Measurements from ENCODE around the gene SORCS2. TPM values are rescaled to one million over a fixed set of nuclear protein-coding genes. Genes with fewer than 3 reads are reported as not detected.

SORCS2 gene
- total and polyA plus RNA-seq, 2 of the 4 experiments (the other 2 are of a cell fraction), result 0.36 to 0.62 TPM

GRCh38 chr4:7470522-7471128 is 278.3 kb downstream of the SORCS2 start:
- H2BK15ac ChIP-seq (ENCODE audit: low read depth, low read length), result no peak overlapping the region
- H3K4me2 ChIP-seq (ENCODE audit: low read depth, low read length), result no peak overlapping the region
- no peak overlapping the region for H3K4me3 ChIP-seq (ENCODE audit: insufficient read depth, low read depth, low read length)
- H2BK120ac ChIP-seq (ENCODE audit: low read depth, low read length), result no peak overlapping the region
- no peaks in the 10 kb centered on the region for H3K9me1 ChIP-seq (ENCODE audit: insufficient read depth, low read length)
- peaks cover 33% of the 10 kb centered on the region for H3K27me3 ChIP-seq (ENCODE audit: control insufficient read depth, insufficient read depth, low read length)
- ATAC-seq (ENCODE audit: low read depth) (no peak), DNase-seq (no peak)
- H4K91ac ChIP-seq (ENCODE audit: insufficient read depth, low read depth, low read length), result no peak overlapping the region
- H4K20me1 ChIP-seq (ENCODE audit: insufficient read depth, low read length), result no peaks in the 10 kb centered on the region
- TF ChIP-seq FOS (IDR thresholded peaks at IDR 0.05; ENCODE audit: low read depth, low read length) (no peak), RFX5 (IDR thresholded peaks at IDR 0.05; ENCODE audit: low read depth, low read length) (no peak), CHD1 (IDR thresholded peaks at IDR 0.05; ENCODE audit: low read depth, low read length) (no peak), MAFK (IDR thresholded peaks at IDR 0.05; ENCODE audit: low read depth, low read length) (no peak), BHLHE40 (IDR thresholded peaks at IDR 0.05; ENCODE audit: low read depth, low read length) (no peak), MXI1 (IDR thresholded peaks at IDR 0.05; ENCODE audit: borderline replicate concordance, low read depth, low read length) (no peak), POLR2A (IDR thresholded peaks at IDR 0.05; ENCODE audit: low read depth, low read length) (no peak), NFE2L2 (IDR thresholded peaks at IDR 0.05; ENCODE audit: low read depth, low read length) (no peak), RCOR1 (IDR thresholded peaks at IDR 0.05; ENCODE audit: insufficient replicate concordance, low read length) (no peak), ELK1 (IDR thresholded peaks at IDR 0.05; ENCODE audit: borderline replicate concordance, low read depth, low read length) (no peak), CEBPB (IDR thresholded peaks at IDR 0.05; ENCODE audit: low read depth, low read length) (no peak), RAD21 (IDR thresholded peaks at IDR 0.05; ENCODE audit: low read length) (no peak), MAZ (IDR thresholded peaks at IDR 0.05; ENCODE audit: borderline replicate concordance, low read depth, low read length) (no peak), SMC3 (IDR thresholded peaks at IDR 0.05; ENCODE audit: low read depth, low read length) (no peak)
- TF ChIP-seq, protein P1, sequence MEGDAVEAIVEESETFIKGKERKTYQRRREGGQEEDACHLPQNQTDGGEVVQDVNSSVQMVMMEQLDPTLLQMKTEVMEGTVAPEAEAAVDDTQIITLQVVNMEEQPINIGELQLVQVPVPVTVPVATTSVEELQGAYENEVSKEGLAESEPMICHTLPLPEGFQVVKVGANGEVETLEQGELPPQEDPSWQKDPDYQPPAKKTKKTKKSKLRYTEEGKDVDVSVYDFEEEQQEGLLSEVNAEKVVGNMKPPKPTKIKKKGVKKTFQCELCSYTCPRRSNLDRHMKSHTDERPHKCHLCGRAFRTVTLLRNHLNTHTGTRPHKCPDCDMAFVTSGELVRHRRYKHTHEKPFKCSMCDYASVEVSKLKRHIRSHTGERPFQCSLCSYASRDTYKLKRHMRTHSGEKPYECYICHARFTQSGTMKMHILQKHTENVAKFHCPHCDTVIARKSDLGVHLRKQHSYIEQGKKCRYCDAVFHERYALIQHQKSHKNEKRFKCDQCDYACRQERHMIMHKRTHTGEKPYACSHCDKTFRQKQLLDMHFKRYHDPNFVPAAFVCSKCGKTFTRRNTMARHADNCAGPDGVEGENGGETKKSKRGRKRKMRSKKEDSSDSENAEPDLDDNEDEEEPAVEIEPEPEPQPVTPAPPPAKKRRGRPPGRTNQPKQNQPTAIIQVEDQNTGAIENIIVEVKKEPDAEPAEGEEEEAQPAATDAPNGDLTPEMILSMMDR (conservative IDR thresholded peaks at IDR 0.05; ENCODE audit: low read depth, low read length), result no peak
- TF ChIP-seq, protein P2, sequence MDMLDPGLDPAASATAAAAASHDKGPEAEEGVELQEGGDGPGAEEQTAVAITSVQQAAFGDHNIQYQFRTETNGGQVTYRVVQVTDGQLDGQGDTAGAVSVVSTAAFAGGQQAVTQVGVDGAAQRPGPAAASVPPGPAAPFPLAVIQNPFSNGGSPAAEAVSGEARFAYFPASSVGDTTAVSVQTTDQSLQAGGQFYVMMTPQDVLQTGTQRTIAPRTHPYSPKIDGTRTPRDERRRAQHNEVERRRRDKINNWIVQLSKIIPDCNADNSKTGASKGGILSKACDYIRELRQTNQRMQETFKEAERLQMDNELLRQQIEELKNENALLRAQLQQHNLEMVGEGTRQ (IDR thresholded peaks at IDR 0.05; ENCODE audit: low read depth, low read length), result no peak
- H2BK5ac ChIP-seq (ENCODE audit: low read depth, low read length, poor library complexity, severe bottlenecking), result no peak overlapping the region
- CTCF ChIA-PET, result no interaction called here
- no peak overlapping the region for H4K8ac ChIP-seq (ENCODE audit: low read depth in 2 of 2, low read length in 2 of 2)
- H3K9ac ChIP-seq (ENCODE audit: low read depth, low read length), result no peak overlapping the region
- POLR2A ChIA-PET (ENCODE audit: unreplicated experiment), result no interaction called here
- dilution Hi-C loops (cut with HindIII; ENCODE audit: low sequenced_read_pairs, unreplicated experiment), result no loop called here
- H4K5ac ChIP-seq (ENCODE audit: low read depth, low read length), result no peak overlapping the region
- H3K14ac ChIP-seq (replicated peaks; ENCODE audit: low read depth, low read length), result no peak overlapping the region
- 69% methylated on average over 4 of the region's 8 CpGs; no CpG with 5 or more reads in 1 of the 2 experiments for WGBS, 2 experiments (ENCODE audit: extremely low coverage in 2 of 2, insufficient read length in 1 of 2)
- in situ Hi-C loops (cut with MboI; ENCODE audit: low sequenced_read_pairs), result no loop called here
- no peak overlapping the region for H2AK5ac ChIP-seq (ENCODE audit: low read depth, low read length)
- H3K36me3 ChIP-seq (ENCODE audit: control insufficient read depth, insufficient read depth, low read length), result no peaks in the 10 kb centered on the region
- H2AFZ ChIP-seq (replicated peaks; ENCODE audit: low read length, poor library complexity), result no peak overlapping the region
- no peak overlapping the region for H2AK9ac ChIP-seq (replicated peaks; ENCODE audit: low read depth, low read length, poor library complexity)
- no peaks in the 10 kb centered on the region for H3K4me1 ChIP-seq (ENCODE audit: control insufficient read depth, insufficient read depth, low read length)
- H3K79me1 ChIP-seq (ENCODE audit: low read depth in 1 of 2, low read length in 2 of 2), result no peaks in the 10 kb centered on the region
- intact Hi-C loops (cut with micrococcal nuclease), result no loop called here
- H3K4ac ChIP-seq (ENCODE audit: low read depth, low read length), result no peak overlapping the region
- no peak overlapping the region for H3K56ac ChIP-seq (ENCODE audit: extremely low read depth, insufficient read depth, low read length)
- no TSS peak for BruUV-seq (replicated peaks)
- no peak overlapping the region for H3K18ac ChIP-seq (ENCODE audit: low read depth, low read length)
- no peak overlapping the region for H2BK20ac ChIP-seq (ENCODE audit: low read depth, low read length)
- no peak overlapping the region for H3K23ac ChIP-seq (ENCODE audit: low read depth, low read length)
- H3K27ac ChIP-seq (ENCODE audit: insufficient read depth, low read length), result no peak overlapping the region
- H3K9me3 ChIP-seq (ENCODE audit: control insufficient read depth, insufficient read depth, low read length), result peaks cover 4% of the 10 kb centered on the region; the same call in 1 of the 2 replicates
